ENCODE measurements around the gene RER1.

The RER1 gene

DNA sequence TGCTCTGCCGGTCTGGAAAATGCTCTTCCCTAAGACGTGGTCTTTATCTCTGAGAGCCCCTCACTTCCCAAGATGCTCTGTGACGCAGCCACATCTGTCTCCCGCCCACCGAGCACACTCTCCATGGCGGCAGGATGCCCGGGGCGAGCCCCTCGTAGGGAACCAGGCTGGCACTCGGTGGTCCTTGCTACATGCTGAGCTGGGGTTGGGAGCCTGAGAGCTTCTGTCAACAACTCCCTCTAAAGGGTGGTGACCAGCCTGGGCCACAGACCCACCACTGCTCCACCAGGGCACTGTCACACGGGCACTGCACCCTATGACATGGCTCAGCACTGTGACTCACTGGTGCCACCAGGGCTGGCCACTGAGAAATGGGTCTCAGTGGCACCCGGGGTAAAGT lies 18.1 kb downstream of the RER1 start:
- DNase-seq, result no peak

DNA sequence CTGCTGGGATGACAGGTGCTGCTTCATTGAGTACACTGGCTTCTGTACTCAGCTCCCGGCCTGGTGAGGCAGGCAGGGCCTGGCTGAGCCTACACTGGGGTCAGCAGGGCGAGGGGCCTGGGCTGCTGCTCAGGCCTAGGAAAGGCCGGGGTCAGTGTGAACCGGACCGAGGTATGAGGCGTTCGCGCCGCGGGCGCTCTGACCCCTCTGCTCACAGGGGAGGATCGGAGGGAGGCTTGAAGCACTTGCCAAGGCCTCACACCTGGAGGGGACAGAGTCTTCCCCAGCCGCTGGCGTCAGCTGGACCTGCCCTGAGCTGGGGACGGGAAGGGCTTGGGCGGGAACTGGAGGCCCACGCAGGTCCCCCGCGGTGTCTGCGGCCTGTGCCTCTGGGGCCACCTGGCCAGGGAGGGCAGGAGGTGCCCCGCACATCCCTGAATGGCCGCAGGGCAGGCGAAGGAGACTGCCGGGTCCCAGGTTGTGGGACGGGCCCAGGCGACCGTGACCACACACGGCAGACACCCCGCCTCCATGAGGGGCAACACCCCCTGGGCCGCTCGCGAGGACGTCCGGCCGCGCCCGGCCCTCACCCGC lies 20.3 kb downstream of the RER1 start:
- DNase-seq, result peak in 1 of 3 donors; percentile 1

DNA sequence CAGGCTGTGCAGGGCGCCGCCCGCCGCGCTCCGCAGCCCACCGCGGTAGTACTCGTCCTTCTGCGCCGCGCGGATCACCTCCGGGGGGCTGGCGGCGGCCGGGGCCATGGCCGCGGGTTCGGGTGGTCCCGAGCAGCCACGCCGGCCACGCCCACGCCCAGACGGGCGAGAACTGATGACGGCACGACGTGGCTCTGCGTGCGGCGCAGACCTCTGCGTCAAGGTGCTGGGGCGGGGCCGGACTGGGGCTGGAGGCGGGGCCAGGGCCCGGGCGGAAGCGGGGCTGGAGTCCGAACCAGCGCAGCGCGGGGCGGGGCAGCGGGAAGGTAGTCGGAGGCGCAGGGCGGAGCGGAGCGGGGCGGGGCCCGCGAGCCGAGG lies 20.7 kb downstream of the RER1 start, which contains the start of gene PEX10:
Gene PEX10 (minus strand): TSS at position 170 of the 378 bp plus-strand sequence. CDS start 62 bp downstream, at position 108.
- DNase-seq, result peak; percentile 98 to 100 (median 99)

DNA sequence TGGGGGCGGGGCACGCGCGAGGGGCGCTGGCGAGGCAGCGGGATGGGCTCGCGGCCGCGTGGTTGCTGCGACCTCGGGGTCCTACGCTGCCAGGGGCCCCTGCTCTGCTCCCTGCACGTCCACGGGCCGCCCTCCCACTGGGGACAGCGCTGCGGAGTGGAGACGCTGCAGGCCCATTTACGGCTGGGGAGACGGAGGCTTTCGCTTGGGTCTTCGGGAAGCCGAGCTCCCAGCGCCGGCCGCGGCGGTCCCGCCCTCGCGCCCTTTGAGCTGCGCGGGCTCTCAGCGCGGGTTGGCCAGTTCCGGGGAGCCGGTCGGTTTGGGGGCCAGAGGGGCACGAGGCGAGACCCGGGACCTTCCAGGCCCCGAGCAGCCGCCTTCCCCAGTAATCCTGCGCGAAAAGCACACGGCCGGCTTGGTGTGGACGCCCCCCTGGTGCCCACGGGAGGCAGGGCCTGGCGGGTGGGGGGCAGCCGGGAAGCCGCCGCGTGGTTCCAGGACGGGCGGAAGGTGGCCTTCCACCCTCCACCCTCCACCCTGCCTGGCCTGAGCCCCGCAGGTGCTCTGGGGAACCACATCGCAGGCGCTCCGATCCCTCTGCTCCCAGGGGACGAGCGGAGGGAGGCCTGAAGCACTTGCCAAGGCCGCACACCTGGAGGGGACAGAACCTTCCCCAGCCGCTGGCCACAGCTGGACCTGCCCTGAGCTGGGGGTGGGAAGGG lies 21.3 kb downstream of the RER1 start:
- peak in 1 of 3 donors; percentile 7 for DNase-seq

DNA sequence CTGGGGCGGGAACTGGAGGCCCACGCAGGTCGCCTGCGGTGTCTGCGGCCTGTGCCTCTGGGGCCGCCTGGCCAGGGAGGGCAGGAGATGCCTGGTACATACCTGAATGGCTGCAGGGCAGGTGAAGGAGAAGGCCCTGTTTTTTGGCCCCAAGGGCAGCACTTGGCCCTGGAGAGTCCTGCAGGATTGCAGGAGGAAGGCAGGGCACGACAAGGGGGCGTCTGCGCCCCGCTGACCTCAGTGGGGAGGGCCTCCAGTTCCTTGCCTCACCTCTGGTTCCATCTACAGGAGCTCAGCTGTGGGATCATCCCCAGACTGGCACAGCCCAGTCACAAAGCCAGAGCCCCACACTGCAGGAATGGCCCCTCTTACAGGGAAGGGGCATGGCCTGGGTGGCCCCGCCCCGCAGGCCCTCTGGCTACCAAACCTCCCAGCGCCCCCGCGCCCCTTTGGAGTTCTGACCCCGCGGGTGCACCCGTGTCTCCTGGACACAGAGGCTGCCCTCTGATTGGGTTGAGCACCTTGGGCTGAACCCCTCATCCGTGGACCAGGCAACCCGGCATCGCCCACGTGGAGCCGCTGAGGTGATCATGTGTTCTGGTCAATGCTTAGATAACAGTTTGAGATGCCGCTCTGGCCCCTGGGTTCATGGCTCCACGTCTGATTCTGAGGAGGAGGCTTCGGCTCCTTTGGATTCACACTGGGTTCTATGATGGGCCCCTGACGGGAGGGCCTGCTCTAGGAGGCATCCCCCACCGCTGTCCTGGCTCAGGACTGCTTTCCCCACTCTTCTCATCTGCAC lies 22.1 kb downstream of the RER1 start:
- no peak for DNase-seq

DNA sequence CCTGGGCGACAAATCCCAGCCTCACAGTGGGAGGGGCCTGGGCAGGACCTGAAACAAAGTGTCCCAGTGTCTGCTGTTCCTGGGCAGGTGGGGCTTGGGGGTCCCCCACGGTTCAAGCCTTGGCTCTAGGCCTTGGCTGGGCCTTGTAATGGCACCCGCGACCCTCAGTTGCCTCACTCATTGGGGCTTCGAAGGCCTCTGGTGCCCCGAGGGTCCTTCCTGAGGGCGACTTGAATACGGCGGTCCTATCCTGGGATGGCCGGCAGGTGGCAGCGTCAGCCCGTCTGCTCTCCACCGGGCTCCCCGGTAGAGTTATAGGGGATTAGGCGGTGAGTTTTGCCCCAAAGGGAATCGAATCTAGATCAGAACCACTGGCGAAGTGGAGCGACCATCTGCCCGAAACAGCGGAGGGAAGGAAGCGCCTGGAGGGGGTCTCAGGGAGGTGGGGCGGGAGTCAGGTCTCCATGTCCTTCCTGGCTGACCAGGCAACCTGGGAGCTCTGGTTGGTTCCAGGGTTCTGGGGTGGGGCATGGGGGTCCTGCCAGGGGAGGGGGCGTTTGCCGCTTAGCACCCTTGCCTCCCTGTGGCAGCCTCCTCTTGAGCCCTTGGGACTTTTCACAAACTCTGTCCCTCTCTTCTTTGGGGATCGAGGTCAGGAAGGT lies 22.8 kb downstream of the RER1 start:
- peak; percentile 63 to 84 (median 74) for DNase-seq

DNA sequence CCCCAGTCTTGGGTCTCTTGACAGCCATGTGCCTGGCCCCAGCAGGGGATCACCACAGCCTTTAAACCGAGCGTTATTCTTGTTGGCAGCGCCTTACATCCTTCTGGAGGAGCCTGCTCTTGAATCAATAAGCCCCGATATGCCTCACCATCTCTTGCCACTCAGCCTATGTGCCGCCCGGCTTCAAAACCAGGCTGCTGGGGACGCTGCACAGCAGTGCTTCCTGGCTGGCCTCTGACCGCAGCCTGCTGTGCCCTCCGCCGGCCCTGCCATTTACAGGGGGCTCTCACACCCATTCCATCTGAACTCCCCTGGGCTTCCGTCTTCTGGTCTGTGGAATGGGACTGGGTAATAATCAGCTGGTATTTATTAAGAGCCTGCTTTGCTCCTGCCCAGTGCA lies 23.7 kb downstream of the RER1 start:
- no peak for DNase-seq

DNA sequence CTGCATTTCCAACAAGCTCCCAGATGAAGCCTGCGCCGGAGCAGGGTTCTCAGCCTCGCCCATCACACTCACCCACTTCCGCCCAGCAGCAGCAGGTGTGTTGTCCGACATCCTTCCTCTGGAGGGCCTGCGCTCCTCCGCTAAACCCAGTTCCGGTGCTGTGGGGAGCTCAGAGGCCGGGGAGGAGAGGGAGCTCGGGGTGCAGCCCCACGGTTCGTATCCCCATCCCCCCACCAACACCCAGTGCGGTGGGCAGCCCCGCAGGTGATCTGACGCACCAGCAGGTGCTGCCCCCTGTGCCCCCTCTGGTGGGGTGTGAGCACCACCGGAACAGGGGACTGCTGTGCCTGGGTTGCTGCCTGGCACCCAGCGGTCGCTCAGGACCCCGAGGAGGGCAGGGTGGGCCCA lies 24.2 kb downstream of the RER1 start:
- no peak for DNase-seq

DNA sequence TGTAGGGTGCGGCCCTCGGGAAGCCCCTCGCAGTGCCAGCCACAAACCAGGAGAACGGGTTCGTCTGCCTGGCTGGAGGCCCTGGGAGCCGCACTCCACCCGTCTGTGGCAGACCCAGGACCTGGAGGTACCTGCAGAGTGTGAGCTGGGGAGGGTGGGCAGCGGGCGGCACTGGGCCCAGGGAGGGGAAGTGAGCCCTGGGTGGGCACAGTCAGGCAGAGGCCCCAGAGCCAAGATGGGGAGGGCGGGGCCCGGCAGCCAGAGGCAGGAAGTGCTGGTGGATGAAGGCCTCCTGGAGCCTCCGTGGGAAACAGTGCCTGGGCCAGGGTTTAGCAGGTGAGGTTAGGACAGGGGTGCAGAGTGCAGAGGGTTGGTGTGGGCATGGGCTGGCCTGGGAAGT lies 24.8 kb downstream of the RER1 start:
- no peak for DNase-seq

DNA sequence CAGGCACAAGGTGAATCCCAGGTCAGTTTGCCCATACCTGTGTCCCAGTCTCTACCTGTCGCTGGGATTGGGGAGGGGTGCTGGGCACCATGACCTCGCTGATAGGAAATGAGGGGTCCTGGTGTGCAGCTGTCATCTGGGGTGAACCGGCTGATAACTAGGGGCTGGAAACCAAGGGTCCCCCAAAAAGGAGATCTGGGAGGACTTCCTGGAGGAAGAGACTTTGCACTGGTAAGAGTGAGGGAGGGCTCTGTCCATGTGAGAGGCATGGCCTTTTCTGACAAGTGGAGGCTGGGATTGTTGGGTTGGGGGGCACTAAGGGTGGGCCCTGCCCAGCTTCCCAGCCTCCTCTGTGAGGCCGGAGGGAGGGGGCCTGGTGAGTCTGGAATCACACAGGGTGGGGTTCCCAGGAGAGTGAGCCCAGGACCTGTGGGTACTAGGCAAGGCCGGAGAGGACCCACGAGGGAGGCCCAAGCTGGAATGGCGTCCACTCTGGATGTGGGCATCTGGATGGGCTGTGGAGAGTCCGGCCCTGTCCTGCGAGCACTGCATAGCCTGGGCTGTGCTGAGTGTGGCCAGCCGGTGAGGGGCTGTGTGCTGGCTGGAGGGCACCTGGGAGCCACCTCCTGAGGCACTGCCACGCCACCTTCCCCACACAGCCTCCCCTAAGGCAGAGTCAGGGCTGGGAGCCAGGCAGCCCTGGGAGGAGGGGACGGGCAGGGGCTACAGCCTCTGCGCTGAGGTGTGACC lies 25.6 kb downstream of the RER1 start:
- no peak for DNase-seq

DNA sequence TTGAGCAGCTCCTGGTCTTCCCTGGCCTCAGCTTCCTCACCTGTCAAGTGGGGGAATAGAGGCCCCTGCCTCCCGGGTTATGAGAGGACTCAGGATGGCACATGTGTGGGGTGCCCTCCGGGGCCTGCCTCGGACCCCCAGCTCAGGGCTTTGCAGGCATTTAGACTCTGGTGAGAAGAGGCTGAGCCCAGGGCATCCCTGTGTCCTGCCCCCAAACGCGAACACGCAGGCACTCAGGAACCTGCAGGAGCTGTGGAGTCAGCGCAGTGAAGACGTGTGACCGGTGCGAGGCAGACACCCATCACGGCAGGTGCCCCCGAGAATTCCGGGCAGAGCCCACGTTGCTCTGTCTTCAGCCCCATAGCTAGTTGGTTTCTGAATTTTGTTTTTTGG lies 26.2 kb downstream of the RER1 start:
- no peak for DNase-seq

DNA sequence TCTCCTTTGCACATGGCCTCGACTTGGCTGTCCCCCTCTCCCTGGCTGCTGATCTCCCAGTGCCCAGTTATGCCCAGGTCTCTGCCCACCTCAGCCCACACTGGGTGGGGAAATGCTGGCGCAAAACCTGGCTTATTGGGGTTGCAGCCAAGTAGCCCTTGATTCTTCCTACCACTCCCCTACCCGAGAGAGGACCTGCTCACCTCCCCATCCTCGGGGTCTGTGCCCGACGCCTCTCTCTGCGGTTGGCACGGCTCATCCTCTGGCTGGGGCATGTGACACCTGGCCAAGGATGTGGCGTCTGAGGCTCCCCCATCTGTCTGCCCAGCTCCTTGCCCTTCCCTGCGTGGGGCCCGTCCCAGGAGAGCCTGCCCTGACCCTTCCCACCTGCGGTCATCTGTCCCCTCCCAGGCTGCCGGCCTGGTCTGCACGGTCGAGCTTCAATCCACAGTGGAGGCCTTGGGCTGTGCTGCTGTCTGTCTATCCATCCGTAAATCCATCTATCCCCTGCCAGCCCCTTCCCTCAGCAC lies 27.2 kb downstream of the RER1 start:
- DNase-seq, result no peak

DNA sequence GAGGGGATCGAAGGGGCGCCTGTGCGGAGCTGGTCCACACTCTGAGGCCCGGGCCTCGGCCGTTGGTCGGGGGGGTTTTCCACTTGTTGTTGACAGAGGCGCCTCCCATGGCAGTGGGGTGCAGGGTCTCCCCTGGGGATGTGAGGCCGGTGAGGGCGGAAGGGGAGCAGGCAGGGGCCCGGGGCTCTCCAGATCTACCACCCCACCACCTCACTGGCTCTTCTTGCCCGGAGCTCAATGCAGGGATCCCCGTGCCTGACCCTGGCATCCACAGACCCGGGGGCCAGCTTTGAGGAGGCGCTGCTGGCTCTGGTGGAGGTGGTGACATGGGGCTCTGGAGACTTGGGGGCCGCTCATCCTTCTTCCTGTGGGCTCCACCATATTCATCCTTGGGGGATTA lies 27.8 kb downstream of the RER1 start:
- DNase-seq, result no peak

DNA sequence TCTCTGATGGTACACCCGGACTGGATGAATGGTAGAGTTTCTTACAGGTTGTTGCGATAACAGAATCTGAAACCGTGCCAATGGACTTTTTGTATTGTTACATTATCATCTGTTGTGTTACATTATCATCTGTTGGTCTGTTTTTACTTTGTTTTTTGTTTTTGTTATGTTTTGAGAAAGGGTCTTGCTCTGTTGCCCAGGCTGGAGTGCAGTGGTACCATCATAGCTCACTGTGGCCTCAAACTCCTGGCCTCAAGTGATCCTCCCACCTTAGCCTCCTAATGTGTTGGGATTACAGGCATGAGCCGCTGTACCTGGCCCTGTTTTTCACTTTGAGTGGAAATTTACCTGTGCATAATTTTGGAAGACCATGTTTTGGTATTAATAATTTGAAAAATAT lies 30.9 kb downstream of the RER1 start:
- no peak for DNase-seq

DNA sequence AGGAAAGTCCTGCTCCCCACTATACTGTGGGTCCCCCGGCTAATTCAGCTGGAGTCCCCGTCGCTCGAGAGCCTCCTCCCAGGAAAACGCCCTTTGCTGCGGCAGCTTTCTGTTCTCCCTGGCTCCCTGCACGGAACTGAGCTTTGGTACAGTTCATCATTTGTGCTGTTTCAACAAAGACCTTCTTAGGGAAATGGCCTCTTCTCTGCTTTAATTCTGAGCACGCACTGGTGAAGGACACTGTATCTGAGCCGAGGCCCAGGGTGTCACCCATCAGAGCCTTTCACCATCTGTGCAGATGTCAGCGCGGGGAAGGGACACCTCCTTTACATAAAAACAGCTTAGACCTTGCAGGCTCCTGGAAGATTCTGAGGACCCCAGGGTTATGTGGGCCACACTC lies 34.3 kb downstream of the RER1 start:
- DNase-seq, result no peak

DNA sequence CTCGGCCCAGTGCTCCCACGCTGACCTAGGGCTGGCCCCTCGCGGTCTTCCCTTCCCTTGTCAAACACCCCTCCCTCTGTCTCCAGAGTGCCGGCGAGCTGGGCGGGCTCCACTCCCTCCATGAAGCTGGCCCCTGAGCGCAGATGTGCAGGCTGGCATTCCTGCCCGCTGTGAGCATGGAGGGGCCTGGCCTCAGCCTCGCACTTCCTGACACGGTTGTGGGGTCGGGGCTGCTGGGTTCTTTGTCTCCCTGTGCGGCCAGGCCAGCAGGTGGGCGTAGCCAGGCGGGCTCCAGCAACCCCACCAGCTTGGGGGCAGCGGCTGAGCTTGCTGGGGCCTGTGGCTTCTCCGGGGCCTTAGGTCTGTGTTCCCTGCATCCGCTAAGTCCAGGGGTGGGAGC lies 34.9 kb downstream of the RER1 start:
- no peak for DNase-seq

DNA sequence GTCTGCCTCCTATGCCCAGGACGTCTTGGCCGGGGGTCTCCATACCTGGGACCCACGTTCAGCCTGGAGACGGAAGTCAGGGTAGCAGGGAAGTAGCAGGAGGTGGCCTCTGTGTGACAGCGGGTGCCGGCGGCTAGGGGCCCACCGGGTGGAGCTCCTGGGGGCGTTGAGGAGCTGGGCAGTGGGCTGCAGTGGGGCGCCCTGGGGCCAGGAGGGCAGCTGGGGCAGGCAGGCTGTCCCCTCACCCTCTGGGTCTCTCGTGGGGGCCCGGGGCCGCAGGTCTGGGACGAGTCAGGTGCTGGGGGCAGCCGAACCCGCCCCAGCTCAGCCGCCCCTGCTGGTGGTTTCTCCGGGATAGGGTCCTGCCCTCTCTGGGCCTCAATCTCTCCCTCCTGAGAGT lies 35.4 kb downstream of the RER1 start:
- DNase-seq, result no peak

DNA sequence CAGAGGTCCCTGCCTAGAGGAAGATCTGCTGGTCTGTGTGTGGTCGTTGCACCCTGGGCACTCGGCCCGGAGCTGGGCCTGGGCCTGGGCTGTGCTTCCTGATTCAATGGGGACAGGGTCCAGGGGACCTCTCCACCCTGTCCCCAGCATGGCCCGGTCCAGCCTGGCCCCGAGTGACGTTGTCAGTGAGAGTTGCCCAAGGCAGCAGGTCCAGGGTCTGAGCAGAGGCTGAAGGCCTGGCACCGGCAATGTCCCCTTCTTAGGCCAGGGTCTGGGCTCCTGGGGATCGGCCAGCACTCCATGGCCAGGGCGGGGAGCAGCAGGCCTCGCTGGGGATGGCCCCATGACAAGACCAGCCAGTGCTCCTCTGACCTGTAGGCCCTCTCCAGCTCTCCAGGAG lies 36.3 kb downstream of the RER1 start:
- no peak for DNase-seq

DNA sequence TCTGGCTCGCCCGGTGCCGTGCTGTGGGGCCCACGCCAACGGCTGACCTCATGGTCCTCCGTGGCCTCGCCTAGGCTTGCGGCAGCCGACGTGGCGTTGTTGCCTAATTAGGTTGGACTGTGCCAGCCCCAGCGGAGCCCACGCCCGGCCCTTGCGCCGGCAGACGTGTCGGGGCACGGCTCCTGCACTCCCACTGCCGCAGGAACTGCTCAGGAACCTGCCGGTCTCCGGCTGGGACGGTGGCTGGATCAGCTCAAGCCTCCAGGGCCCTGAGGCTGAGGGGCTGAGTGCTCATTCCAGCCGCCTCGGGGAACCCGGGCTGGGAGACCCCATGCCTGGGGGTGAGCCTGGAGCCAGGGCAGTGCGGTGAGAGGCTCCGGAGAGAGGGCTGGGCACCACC lies 36.8 kb downstream of the RER1 start:
- no peak for DNase-seq

DNA sequence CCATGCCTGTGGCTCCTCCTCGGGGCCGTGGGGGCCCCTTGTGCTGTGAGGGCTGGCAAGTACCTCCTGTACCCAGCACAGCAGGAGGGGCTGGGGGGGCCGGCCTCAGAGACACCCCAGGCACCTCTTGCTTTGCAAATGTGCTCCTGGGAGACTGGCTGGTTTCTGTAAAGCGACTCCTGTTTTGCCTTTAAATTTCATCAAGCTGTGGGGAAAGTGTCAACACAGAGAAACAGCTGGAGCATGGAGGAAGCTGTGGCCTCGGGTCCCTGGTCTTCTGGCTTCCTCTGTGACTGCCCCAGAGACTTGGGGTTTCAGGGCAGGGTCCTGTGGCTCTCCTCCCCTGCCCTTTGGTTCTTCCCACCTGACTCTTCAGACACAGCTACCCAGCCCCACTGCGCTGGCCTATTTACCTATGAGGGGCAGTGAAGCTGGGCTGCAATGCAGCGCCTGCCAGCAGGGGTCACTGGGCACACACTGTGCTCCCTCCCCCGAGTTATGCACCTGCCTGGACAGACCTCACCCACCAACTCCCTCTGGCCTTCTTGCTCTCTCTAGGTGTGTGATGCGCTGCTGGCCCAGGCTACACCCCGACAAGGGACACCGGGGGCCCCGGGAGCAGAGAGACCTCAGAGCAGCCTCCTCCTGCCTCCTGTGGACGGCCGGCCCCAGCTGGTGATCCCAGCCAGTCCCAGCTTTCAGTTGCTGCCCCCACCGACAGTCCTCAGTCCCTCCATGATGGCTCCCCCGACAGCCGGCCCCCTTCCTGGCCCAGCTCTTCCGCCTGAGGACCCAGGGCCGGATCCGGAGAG lies 38.3 kb downstream of the RER1 start:
- no peak for DNase-seq

DNA sequence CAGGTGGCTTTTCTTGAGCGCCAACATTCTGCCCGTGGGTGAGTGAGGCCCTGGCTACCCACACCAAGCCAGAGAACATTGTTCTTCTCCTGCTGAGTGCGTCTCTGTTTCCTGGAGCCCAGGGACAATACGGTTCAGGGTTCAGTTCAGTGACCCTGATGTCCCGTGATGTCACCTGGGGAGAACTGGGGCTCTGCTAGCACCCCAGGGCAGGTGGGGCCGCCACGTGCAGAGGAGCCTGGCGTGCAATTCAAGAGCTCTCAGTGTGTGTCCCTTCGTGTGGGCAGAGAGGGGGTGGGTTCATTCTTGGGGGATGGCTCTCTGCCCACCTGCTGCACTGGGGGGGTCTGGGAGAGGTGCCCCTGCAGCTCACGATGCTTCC lies 38.9 kb downstream of the RER1 start:
- DNase-seq, result no peak

DNA sequence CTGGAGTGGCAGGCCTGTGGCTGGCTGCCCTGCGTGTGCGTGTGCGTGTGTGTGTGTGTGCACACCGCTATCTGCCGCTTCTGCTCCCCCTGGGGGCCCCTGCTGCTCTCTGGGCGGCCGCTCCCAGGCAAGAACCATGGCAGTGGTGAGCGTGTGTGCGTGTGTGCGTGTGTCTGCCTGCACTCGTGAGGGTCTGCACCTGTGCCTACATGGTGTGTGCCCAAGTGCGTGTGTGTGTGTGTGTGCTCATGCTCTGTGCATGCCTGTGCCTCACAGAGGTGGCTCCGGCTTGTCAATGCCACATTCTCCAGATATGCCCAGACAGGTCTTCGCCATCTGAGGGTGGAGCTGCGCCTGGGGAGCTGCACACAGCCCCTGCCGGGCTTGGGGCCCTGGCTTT lies 39.5 kb downstream of the RER1 start:
- no peak for DNase-seq

All from suppressor macrophage treated with lipopolysaccharide for 1 hour (primary cell).